HepG2 (cell line): ENCODE results near the gene PCDHB7. TPM values are rescaled to one million over a fixed set of nuclear protein-coding genes. Genes with fewer than 3 reads are reported as not detected.

Experiments
- ATAC-seq: fragments of 200-7000 bp; cut with Tn5 transposase; 3 replicates; pipeline ENCODE4 v1.9.1; 2020; ENCODE audit warnings: mild to moderate bottlenecking, moderate library complexity
- BruUV-seq: library from RNA; stranded (reverse); fragments of 400-500 nt; replicated peaks from 2 replicates; lab custom pipeline; 2021; lab: Mats Ljungman, UMichigan
- CTCF ChIA-PET: fragments of 300-600 bp; formaldehyde crosslinking; extraction: SDS; loops from one replicate; lab custom pipeline; 2021; ENCODE audit warnings: low total read pairs, inconsistent platforms, low intra/inter-chr PET ratio; lab: Yijun Ruan, JAX
- POLR2A ChIA-PET: fragments of 350-600 bp; sonication (Branson Sonifier 250); formaldehyde crosslinking; loops from one replicate; lab custom pipeline; 2020; ENCODE audit warnings: antibody characterized with exemption, inconsistent platforms; lab: Yijun Ruan, JAX
- DNase-seq: peaks from one replicate; pipeline ENCODE4 v3.0.0-alpha.2; 2015; ENCODE audit warnings: low spot score
- FAIRE-seq: peaks from 3 replicates; lab custom pipeline; 2011; peaks lifted over from hg19 to GRCh38; lab: Jason Lieb, UNC
- H2AFZ ChIP-seq: one replicate; pipeline ENCODE4 v1.6.1; 2011; ENCODE audit warnings: low read length, inconsistent platforms
- H3K27ac ChIP-seq: fragments of 300-600 bp; 3 replicates; pipeline ENCODE4 v1.8.0; 2011; ENCODE audit warnings: mixed run types, mild to moderate bottlenecking, mixed read lengths, low read length, inconsistent platforms; ENCODE audit not compliant: insufficient read depth; ENCODE audit errors: extremely low read length
- H3K27me3 ChIP-seq, 2 experiments: fragments of 200-600 bp in 1 of 2; 2 replicates in 1 of 2; 3 replicates in 1 of 2; pipeline versions ENCODE4 v1.6.0 to v1.8.0; 2011; ENCODE audit warnings: low read length in 2 of 2, mild to moderate bottlenecking in 2 of 2, moderate library complexity in 2 of 2, inconsistent platforms in 1 of 2; ENCODE audit not compliant: insufficient read depth in 2 of 2, control insufficient read depth in 1 of 2
- H3K36me3 ChIP-seq, 2 experiments: fragments of 200-600 bp in 1 of 2; replicated peaks in 1 of 2; 2 replicates in 1 of 2; 3 replicates in 1 of 2; pipeline versions ENCODE4 v1.5.1 to v1.8.0; 2011; ENCODE audit warnings: low read length in 2 of 2, inconsistent platforms in 1 of 2; ENCODE audit not compliant: insufficient read depth in 2 of 2, control insufficient read depth in 1 of 2
- H3K4me1 ChIP-seq: 2 replicates; pipeline ENCODE4 v1.5.1; 2012; ENCODE audit warnings: low read length, inconsistent platforms; ENCODE audit not compliant: insufficient read depth
- H3K4me2 ChIP-seq: 2 replicates; pipeline ENCODE4 v1.6.0; 2011; ENCODE audit warnings: low read depth, low read length, inconsistent platforms
- H3K4me3 ChIP-seq, 3 experiments: fragments of 200-600 bp in 1 of 3; sonication (generic), shearing (Covaris generic) in 1 of 3; replicated peaks in 1 of 3; 2 replicates each; pipeline ENCODE4 v1.5.1; 2011 to 2016; ENCODE audit warnings: low read length in 3 of 3, inconsistent platforms in 2 of 3, low read depth in 2 of 3, mild to moderate bottlenecking in 2 of 3, control low read depth in 1 of 3, mixed read lengths in 1 of 3; ENCODE audit not compliant: insufficient read depth in 1 of 3
- H3K79me2 ChIP-seq: one replicate; pipeline ENCODE4 v1.6.1; 2011; ENCODE audit warnings: low read length, inconsistent platforms; ENCODE audit not compliant: insufficient read depth
- H3K9ac ChIP-seq: 2 replicates; pipeline ENCODE4 v1.6.0; 2011; ENCODE audit warnings: mild to moderate bottlenecking, low read depth, low read length, inconsistent platforms; ENCODE audit not compliant: insufficient read depth
- H3K9me3 ChIP-seq: 2 replicates; pipeline ENCODE4 v1.5.1; 2012; ENCODE audit warnings: mild to moderate bottlenecking, low read length
- H4K20me1 ChIP-seq: 2 replicates; pipeline ENCODE4 v1.6.0; 2011; ENCODE audit warnings: inconsistent platforms, mild to moderate bottlenecking, low read length, moderate library complexity; ENCODE audit not compliant: insufficient read depth
- CTCF ChIP-seq: sonication (generic); formaldehyde crosslinking; IDR thresholded peaks from 2 replicates; pipeline ENCODE4 v1.5.0; 2020; ENCODE audit warnings: mild to moderate bottlenecking, missing genetic modification reagents, moderate library complexity
- FOXO1 ChIP-seq: sonication (generic); formaldehyde crosslinking; IDR thresholded peaks from 2 replicates; pipeline ENCODE4 v1.4.0; 2020; ENCODE audit warnings: missing genetic modification reagents
- GTF2F1 ChIP-seq: fragments of 150-350 bp; IDR thresholded peaks from 2 replicates; pipeline ENCODE4 v1.6.1; 2014; ENCODE audit warnings: low read length
- HMGXB4 ChIP-seq, 2 experiments: sonication (generic) in 1 of 2; formaldehyde crosslinking in 1 of 2; IDR thresholded peaks; 2 replicates each; pipeline versions ENCODE4 v1.4.0 to v1.6.1; 2018 to 2020; ENCODE audit warnings: missing genetic modification reagents in 2 of 2, borderline replicate concordance in 1 of 2, low read depth in 1 of 2, mild to moderate bottlenecking in 1 of 2, missing biosample characterization in 1 of 2
- ISL2 ChIP-seq: sonication (generic); formaldehyde crosslinking; IDR thresholded peaks from 2 replicates; pipeline ENCODE4 v1.5.0; 2020; ENCODE audit warnings: missing genetic modification reagents
- MAF1 ChIP-seq: sonication (generic); formaldehyde crosslinking; IDR thresholded peaks from 2 replicates; pipeline ENCODE4 v1.5.0; 2020; ENCODE audit warnings: missing genetic modification reagents, borderline replicate concordance
- NCOA5 ChIP-seq: sonication (generic); formaldehyde crosslinking; IDR thresholded peaks from 2 replicates; pipeline ENCODE4 v1.4.0; 2020; ENCODE audit warnings: missing genetic modification reagents
- NPAS2 ChIP-seq: sonication (generic); formaldehyde crosslinking; IDR thresholded peaks from 2 replicates; pipeline ENCODE4 v1.8.0; 2022; ENCODE audit warnings: mild to moderate bottlenecking, missing genetic modification reagents, borderline replicate concordance
- NRL ChIP-seq: sonication (generic); formaldehyde crosslinking; IDR thresholded peaks from 2 replicates; pipeline ENCODE4 v1.5.0; 2020; ENCODE audit warnings: missing genetic modification reagents, mild to moderate bottlenecking, moderate library complexity, borderline replicate concordance
- RAD21 ChIP-seq: fragments of 450-650 bp; formaldehyde crosslinking; IDR thresholded peaks from 2 replicates; pipeline ENCODE4 v1.5.0; 2020; ENCODE audit warnings: mild to moderate bottlenecking
- STAG1 ChIP-seq: sonication (generic); formaldehyde crosslinking; IDR thresholded peaks from 2 replicates; pipeline ENCODE4 v1.4.0; 2020; ENCODE audit warnings: missing genetic modification reagents
- ZFP1 ChIP-seq: IDR thresholded peaks from 2 replicates; pipeline ENCODE4 v1.6.1; 2016
- ZNF781 ChIP-seq: sonication (generic); formaldehyde crosslinking; IDR thresholded peaks from 2 replicates; pipeline ENCODE4 v1.5.1; 2020; ENCODE audit warnings: borderline replicate concordance, mild to moderate bottlenecking, missing genetic modification reagents; ENCODE audit errors: not compliant biosample characterization
- WGBS: methylation state at CpG from one replicate; pipeline ENCODE4 v1.1.6; 2017; ENCODE audit warnings: low lambda C conversion rate; 5-methylcytosine and 5-hydroxymethylcytosine counted together
- in situ Hi-C: cut with HindIII; loops from 2 replicates; pipeline ENCODE4 v1.10.0; 2017; ENCODE audit warnings: low pct_unique_long_range_greater_than_20kb; ENCODE audit not compliant: extremely low pct_ligation_motif_present
- intact Hi-C: fragments of 100-400 bp; cut with micrococcal nuclease; formaldehyde crosslinking; loops from one replicate; pipeline ENCODE4 v1.10.0; 2022; ENCODE audit not compliant: unreplicated experiment
- polyA plus RNA-seq, 8 experiments: library from polyadenylated mRNA; depleted of rRNA in 3 of 8; stranded (reverse) in 7 of 8; unstranded in 1 of 8; fragments of >200 nt; fragmentation: Illumina TruSeq in 4 of 8; extraction: Trizol in 4 of 8; gene quantifications; 2 replicates each; pipeline versions ENCODE4 v1.2.1 to v1.2.3, GENCODE V29; 2011 to 2016; ENCODE audit warnings: low read depth in 4 of 8, missing spikeins in 1 of 8, mixed read lengths in 1 of 8; ENCODE audit not compliant: insufficient read depth in 1 of 8
- total RNA-seq, 5 experiments: library from RNA; depleted of rRNA; stranded (reverse); fragments of >200 nt; fragmentation: Illumina TruSeq; extraction: Trizol; gene quantifications; 2 replicates each; pipeline ENCODE4 v1.2.3, GENCODE V29; 2016; ENCODE audit warnings: low read depth in 1 of 5

Gene PCDHB7
- total and polyA plus RNA-seq, 2 of the 13 experiments (the other 11 are each of a cell fraction or from before 2014, with no cell fraction given) = 0.02 to 0.03 TPM

- peak within 1 kb of the TSS in 2 of 3 experiments; percentile 18 to 47; a peak in 2 of 6 replicates for H3K4me3 ChIP-seq
- ChIA-PET POLR2A (no interaction called here), CTCF (interaction anchor here (0.7 to 1.2 kb wide), 2 partner anchors 29 to 414 kb away, joined by 3 read pairs; no protein-coding TSS in a partner anchor)
- H4K20me1 ChIP-seq = no peaks in the 10 kb centered on the region
- BruUV-seq = no TSS peak
- peak within 1 kb of the TSS; percentile 64 for H2AFZ ChIP-seq
- peak; percentile 4 for FAIRE-seq
- H3K27ac ChIP-seq = no peak within 1 kb of the TSS
- H3K4me1 ChIP-seq = peaks cover 7% of the 10 kb centered on the region; the same call in 1 of the 2 replicates
- ATAC-seq = peak; percentile 90
- intact Hi-C loops = loop anchor here (2.0 kb wide), 2 partner anchors 55 to 65 kb away; partner anchors contain the start of gene PCDHB2
- WGBS = 7% methylated on average over 17 of the region's 18 CpGs
- H3K27me3 ChIP-seq = peaks cover 0 to 10% of the 10 kb centered on the region in 2 experiments; a peak in 1 of 5 replicates
- TF ChIP-seq GTF2F1 (no peak), NPAS2 (CRISPR knock-in tag) (no peak), RAD21 (CRISPR knock-in tag) (peak; percentile 42; the same call in 1 of the 2 replicates), HMGXB4 (CRISPR knock-in tag; IDR thresholded peaks at IDR 0.05; ENCODE audit: borderline replicate concordance in 1 of 2, low read depth in 1 of 2) (peak in 1 of 2 experiments; percentile 73; a peak in 2 of 4 replicates), ZFP1 (no peak), ZNF781 (CRISPR knock-in tag) (peak; percentile 44), FOXO1 (CRISPR knock-in tag) (no peak), CTCF (CRISPR knock-in tag) (peak; percentile 72), NRL (CRISPR knock-in tag) (no peak), ISL2 (CRISPR knock-in tag) (0 out of 2 replicates have a peak, but pooled peaks have one; percentile 7), STAG1 (peak; percentile 34), MAF1 (CRISPR knock-in tag) (no peak), NCOA5 (CRISPR knock-in tag) (no peak)
- H3K36me3 ChIP-seq = no peaks in the 10 kb centered on the region
- peak; percentile 56 for DNase-seq
- in situ Hi-C loops = no loop called here
- no peak within 1 kb of the TSS for H3K9ac ChIP-seq
- H3K79me2 ChIP-seq = no peaks in the 10 kb centered on the region
- peak within 1 kb of the TSS; percentile 67 for H3K4me2 ChIP-seq
- no peaks in the 10 kb centered on the region for H3K9me3 ChIP-seq
Measured at GRCh38 chr5:141149812-141150211, 22.6 kb upstream of the PCDHB7 start, which contains the start of gene PCDHB6. Gene PCDHB6, plus strand, starts transcription at chr5:141150057. Its CDS starts 201 bp downstream, at chr5:141150258.
